Measurements from ENCODE around the gene CDH13. TPM values are rescaled to one million over a fixed set of nuclear protein-coding genes. Genes with fewer than 3 reads are reported as not detected.

The CDH13 gene
- total and polyA plus RNA-seq, 2 of the 8 experiments (the other 6 are each of a cell fraction or from before 2014, with no cell fraction given), result 2.3 to 2.4 TPM

GRCh38 chr16:82829301-82829700, 202.5 kb downstream of the CDH13 start:
- Histone ChIP-seq H3K23ac (ENCODE audit: insufficient read length) (no peak overlapping the region), H2BK12ac (ENCODE audit: low read depth, low read length) (no peak overlapping the region), H3K79me1 (ENCODE audit: low read depth, low read length) (no peaks in the 10 kb centered on the region), H4K20me1 (replicated peaks in 1 of 2; ENCODE audit: control insufficient read depth in 1 of 2, insufficient read depth in 2 of 2, low read length in 2 of 2) (no peaks in the 10 kb centered on the region), H3K18ac (ENCODE audit: extremely low read depth, low read length) (no peak overlapping the region), H3K79me2 (ENCODE audit: control insufficient read depth in 1 of 2, insufficient read depth in 2 of 2, low read length in 2 of 2) (no peaks in the 10 kb centered on the region), H3K27me3 (replicated peaks in 1 of 4; ENCODE audit: control insufficient read depth in 3 of 4, extremely low read depth in 1 of 4, insufficient read depth in 3 of 4, low read length in 3 of 4) (no peaks in the 10 kb centered on the region), H2BK120ac (replicated peaks; ENCODE audit: low read depth, low read length) (no peak overlapping the region), H4K5ac (ENCODE audit: insufficient read length, low read depth, low read length) (no peak overlapping the region), H3K23me2 (ENCODE audit: low read depth, low read length) (no peaks in the 10 kb centered on the region), H2BK5ac (ENCODE audit: low read depth, low read length) (no peak overlapping the region), H4K8ac (ENCODE audit: extremely low read depth, insufficient read depth, low read length) (no peak overlapping the region), H3K9ac (replicated peaks in 1 of 4; ENCODE audit: extremely low read depth in 1 of 4, low read depth in 3 of 4, low read length in 3 of 4) (no peak overlapping the region), H3K36me3 (ENCODE audit: control insufficient read depth in 2 of 4, insufficient read depth in 4 of 4, low read length in 3 of 4) (no peaks in the 10 kb centered on the region), H2BK20ac (ENCODE audit: low read length) (no peak overlapping the region), H2AFZ (ENCODE audit: low read length) (no peak overlapping the region), H3K56ac (replicated peaks; ENCODE audit: insufficient read length, low read depth, low read length) (no peak overlapping the region), H2AK5ac (ENCODE audit: low read depth, low read length) (no peak overlapping the region), H4K91ac (replicated peaks; ENCODE audit: insufficient read length, low read length) (no peak overlapping the region), H3K14ac (ENCODE audit: insufficient read length) (no peak overlapping the region), H3K4ac (replicated peaks; ENCODE audit: insufficient read length, low read depth, low read length) (no peak overlapping the region), H3K4me2 (ENCODE audit: insufficient read depth in 1 of 2, low read depth in 2 of 2, low read length in 2 of 2) (no peak overlapping the region), H3K4me3 (ENCODE audit: extremely low read depth in 1 of 4, insufficient read depth in 2 of 4, low read depth in 3 of 4, low read length in 4 of 4) (no peak overlapping the region), H3K27ac (ENCODE audit: low read depth, low read length) (no peak overlapping the region), H2BK15ac (ENCODE audit: low read length) (no peak overlapping the region), H3K9me3 (ENCODE audit: insufficient read depth in 2 of 2, low read depth in 1 of 2, low read length in 1 of 2) (peaks cover 0 to 4% of the 10 kb centered on the region in 2 experiments; a peak in 2 of 4 replicates), H3K4me1 (replicated peaks in 1 of 4; ENCODE audit: control insufficient read depth in 3 of 4, insufficient read depth in 4 of 4, low read length in 3 of 4) (peaks cover 5 to 16% (median 10%) of the 10 kb centered on the region in 4 experiments; a peak in 6 of 7 replicates)
- FAIRE-seq (no peak), DNase-seq (ENCODE audit: low read depth in 1 of 2, low spot score in 2 of 2) (no peak)
- POLR2A ChIA-PET (ENCODE audit: partially characterized antibody), result no interaction called here
- CTCF ChIA-PET (ENCODE audit: partially characterized antibody), result no interaction called here
- TF ChIP-seq HDAC6 (IDR thresholded peaks at IDR 0.05; ENCODE audit: low read depth, low read length), result no peak
- TF ChIP-seq TBP (IDR thresholded peaks at IDR 0.05; ENCODE audit: low read depth, low read length), result no peak
- no peak for TF ChIP-seq BRCA1 (IDR thresholded peaks at IDR 0.05; ENCODE audit: low read depth, low read length)
- TF ChIP-seq YY1 (IDR thresholded peaks at IDR 0.05; ENCODE audit: low read depth, low read length), result no peak
- no peak for TF ChIP-seq GTF2F1 (IDR thresholded peaks at IDR 0.05; ENCODE audit: borderline replicate concordance, low read depth, low read length)
- no peak for TF ChIP-seq SAP30 (IDR thresholded peaks at IDR 0.05; ENCODE audit: insufficient read depth, insufficient replicate concordance, low read length)
- no peak for TF ChIP-seq NRF1 (IDR thresholded peaks at IDR 0.05; ENCODE audit: low read depth, low read length)
- TF ChIP-seq POLR2AphosphoS5 (IDR thresholded peaks at IDR 0.05; ENCODE audit: low read depth, low read length), result no peak
- TF ChIP-seq RAD21 (IDR thresholded peaks at IDR 0.05 in 1 of 2, conservative IDR thresholded peaks at IDR 0.05 in 1 of 2; ENCODE audit: low read depth in 2 of 2, low read length in 2 of 2), result no peak
- no peak for TF ChIP-seq GABPA (IDR thresholded peaks at IDR 0.05; ENCODE audit: borderline replicate concordance, insufficient read depth, low read length)
- TF ChIP-seq BCL11A (IDR thresholded peaks at IDR 0.05; ENCODE audit: low read depth in 2 of 2, low read length in 2 of 2), result no peak
- no peak for TF ChIP-seq SRF (IDR thresholded peaks at IDR 0.05; ENCODE audit: low read depth, low read length)
- TF ChIP-seq USF2 (IDR thresholded peaks at IDR 0.05; ENCODE audit: low read length), result no peak
- WGBS, 2 experiments (ENCODE audit: extremely low coverage in 1 of 2, insufficient coverage in 1 of 2, insufficient read length in 1 of 2, insufficient replicate concordance in 2 of 2, low coverage in 1 of 2, low lambda C conversion rate in 2 of 2, missing lambda C conversion rate in 1 of 2), result 97% methylated on average over 6 of the region's 6 CpGs; no CpG with 5 or more reads in 1 of the 2 experiments
